Tibial nerve (tissue), 3 donors: ENCODE results near the gene SLC39A13.

ENCODE experiments used
- CTCF ChIP-seq, 5 experiments: fragments of 200-600 bp in 3 of 5; fragments of 450-650 bp in 2 of 5; sonication (generic) in 3 of 5; IDR thresholded peaks; one replicate each; pipeline ENCODE4 v1.5.1; 2016 to 2019; ENCODE audit warnings: antibody characterized with exemption in 5 of 5, mild to moderate bottlenecking in 3 of 5, moderate library complexity in 2 of 5
- POLR2A ChIP-seq, 2 donors: fragments of 450-650 bp; IDR thresholded peaks; one replicate each; pipeline ENCODE4 v1.6.1; 2017; ENCODE audit warnings: antibody characterized with exemption in 2 of 2, mild to moderate bottlenecking in 2 of 2, moderate library complexity in 2 of 2

GRCh38 chr11:47373876-47374719 lies 34.3 kb upstream of the SLC39A13 start:
- TF ChIP-seq CTCF (IDR thresholded peaks at IDR 0.05) (peak; percentile 87 to 94 (median 92)), POLR2A (IDR thresholded peaks at IDR 0.05) (no peak)
